Activated effector memory CD4-positive, alpha-beta T cell treated with Interleukin-2 at 50 U/mL for 16 hours (primary cell): ENCODE measurements around the gene RBPJ.
"Not testable (repeated sequence)": the region's sequence is repeated elsewhere in the genome, so short reads cannot be mapped to it uniquely, and the experiment has no call there.

Experiments used
- DNase-seq: peaks from one replicate; pipeline ENCODE4 v3.0.0-alpha.2; 2020

The RBPJ gene

DNA sequence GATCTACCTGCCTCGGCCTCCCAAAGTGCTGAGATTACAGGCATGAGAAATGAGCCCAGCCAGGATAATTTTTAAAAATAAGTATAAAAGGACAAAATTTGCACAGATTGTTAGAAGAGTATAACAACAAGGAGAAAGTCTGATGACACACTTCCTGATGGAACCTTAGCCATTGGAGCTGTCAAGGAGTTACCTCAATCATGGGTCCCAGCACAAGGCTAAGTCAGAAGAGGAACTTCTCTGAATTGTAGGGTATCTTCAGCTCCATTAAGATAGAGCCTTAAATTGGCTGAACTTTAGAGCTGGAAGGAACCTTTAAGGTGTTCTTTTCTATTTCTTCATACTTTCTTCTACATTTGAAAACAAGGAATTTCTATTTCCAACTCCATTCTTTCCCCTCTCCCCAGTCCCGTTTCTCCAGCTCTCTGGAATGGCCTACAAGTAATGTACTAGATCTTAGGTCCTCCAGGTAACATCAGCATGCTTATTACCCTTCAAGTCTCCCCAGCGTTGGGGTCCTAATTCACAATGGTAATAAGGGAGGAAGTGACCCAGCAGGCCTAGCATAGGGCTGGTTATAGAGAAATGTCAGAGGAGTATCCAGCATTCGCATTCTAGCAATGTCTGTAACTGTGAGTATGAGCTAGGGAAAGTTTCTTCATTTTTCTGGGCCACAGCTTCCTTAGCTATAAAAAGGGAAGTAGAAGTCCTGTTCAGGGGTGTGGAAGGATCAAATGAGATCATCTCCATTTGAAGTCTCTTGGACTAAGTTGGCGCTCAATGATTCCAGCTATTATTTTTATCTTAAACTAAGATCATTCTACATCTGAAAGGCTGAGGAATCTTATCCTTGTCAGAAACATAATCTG lies 18.5 kb upstream of the RBPJ start:
- DNase-seq: no peak

DNA sequence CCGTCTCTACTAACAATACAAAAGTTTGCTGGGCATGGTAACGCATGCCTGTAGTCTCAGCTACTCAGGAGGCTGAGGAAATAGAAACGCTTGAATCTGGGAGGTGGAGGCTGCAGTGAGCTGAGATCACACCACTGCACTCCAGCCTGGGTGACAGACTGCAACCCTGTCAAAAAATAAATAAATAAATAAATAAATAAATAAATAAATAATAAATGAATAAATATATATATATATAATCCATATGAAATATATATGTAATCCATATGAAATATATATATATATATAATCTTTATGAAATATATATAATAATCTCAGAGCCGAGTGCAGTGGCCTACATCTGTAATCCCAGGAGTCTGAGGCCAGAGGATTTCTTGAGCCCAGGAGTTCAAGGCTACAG lies 17.8 kb upstream of the RBPJ start:
- DNase-seq: no peak

DNA sequence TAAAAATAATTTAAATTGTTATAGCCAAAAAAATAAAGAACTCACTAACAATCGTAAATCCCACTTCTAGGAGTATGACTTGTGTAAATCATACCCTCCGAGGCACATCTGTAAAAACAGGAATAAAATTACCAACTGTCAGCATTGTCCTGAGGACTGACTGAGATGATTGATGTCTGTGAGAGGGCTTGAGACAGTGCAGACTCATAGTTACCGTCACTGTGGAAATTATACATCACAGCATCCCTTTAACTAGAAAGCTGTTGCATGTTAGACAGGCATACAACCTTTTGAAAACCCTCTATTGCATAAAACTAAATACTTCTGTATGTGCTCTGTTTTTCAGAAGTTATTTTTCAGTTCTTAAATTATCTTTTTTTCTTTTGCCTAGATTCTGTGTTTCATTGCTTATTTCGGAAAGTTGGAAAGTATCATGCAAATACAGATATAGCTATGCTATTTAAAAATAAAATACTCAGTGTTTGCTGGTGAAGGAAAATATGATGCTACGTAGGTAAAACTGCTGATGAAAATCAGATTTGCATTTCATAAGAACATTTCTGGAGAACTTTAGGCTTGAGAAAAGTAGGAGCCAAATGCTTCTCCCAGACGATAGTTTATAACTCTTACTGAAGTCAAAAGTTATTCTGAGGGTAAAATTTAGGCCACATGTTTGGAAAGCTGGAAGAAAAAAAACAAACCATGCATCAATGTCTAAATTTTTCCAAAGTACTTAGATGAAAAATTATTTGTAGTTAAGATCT lies 13.6 kb upstream of the RBPJ start:
- no peak for DNase-seq

DNA sequence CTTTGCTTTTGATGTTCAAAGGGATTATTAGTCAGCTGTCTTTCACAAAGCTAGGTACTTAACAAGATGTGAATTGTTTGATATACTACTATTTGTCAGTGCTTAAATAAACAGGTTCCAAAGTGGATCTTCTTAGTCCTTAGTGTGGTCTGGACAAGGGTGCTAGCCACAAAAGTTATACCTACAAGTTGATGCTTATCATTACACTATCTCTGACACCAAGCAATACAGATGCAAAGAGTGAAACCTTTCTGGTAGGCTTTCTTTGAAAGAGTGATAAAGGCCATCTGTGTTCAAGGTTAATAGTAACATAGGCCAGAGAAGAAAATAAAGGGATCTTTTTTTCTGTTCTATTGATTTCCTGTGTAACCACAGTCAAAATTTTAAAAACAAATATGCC lies 12.2 kb upstream of the RBPJ start:
- DNase-seq: no peak

DNA sequence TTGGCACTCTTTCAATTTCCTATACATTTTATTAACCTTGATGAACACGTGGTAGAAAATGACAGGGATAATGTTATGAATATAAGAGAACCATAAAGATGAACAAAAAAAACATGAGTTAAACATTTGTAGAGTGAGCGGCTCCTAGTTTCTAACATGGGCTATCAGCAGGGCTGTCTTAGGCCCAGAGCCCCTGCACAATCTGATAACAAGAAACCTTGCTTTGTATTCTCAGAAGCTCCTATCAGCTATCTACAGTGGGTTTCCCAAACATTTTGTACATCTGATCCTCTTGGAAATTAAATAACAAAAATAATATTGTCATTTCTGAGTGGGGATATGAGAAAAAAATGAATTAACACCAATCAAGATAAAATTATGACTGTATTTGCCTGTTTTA lies 10.6 kb upstream of the RBPJ start:
- no peak for DNase-seq

DNA sequence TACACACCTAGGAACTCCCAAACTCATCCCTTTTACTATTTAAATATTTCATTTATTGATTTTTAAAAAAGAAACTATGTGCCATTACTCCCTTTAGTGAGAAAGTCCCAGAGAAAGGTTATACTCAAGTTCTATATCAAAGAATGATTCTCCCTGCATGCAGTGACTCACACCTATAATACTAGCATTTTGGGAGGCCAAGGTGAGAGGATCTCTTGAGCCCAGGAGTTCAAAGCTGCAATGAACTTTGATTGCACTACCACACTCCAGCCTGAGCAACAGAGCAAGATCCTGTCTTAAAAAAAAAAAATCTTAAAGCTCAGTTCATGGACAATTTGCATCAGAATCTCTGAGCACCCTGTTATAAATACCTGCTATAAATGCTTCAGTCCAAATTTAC lies 9.2 kb upstream of the RBPJ start:
- no peak for DNase-seq

DNA sequence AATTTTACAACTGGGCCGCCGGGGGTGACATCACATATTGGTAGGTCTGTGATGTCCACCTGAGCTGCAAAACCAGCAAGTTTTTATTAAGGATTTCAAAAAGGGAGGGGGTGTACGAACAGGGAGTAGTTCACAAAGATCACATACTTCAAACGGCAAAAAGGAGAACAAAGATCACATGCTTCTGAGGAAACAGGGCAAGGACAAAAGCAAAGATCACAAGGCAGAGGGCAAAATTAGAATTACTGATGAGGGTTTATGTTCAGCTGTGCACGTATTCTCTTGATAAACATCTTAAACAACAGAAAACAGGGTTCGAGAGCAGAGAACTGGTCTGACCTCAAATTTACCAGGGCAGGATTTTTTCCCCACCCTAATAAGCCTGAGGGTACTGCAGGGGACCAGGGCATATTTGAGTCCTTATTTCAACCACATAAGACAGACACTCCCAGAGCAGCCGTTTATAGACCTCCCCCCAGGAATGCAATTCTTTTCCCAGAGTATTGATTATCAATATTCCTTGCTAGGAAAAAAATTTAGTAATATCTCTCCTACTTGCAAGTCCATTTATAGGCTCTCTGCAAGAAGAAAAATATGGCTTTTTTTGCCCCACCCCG lies 5.4 kb upstream of the RBPJ start:
- not testable (repeated sequence) for DNase-seq

DNA sequence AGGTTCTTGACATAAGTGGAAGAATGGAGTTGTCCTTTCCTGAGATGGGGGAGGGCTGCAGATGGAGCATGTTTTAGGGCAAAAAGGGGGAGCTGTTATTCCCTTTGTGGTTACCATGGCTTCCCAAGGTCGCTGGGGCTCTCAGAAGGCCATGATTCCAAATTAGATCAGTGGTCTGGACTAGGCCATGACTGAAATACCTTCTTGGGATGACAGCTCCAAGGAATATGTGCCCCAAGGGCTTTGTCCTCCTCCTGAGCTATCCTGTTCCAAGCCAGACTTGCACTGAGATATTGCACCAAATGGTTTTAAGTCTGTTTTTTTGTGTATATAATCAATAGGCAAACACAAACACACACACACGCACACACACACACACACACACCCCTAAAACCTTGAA lies 3.0 kb upstream of the RBPJ start:
- no peak for DNase-seq

DNA sequence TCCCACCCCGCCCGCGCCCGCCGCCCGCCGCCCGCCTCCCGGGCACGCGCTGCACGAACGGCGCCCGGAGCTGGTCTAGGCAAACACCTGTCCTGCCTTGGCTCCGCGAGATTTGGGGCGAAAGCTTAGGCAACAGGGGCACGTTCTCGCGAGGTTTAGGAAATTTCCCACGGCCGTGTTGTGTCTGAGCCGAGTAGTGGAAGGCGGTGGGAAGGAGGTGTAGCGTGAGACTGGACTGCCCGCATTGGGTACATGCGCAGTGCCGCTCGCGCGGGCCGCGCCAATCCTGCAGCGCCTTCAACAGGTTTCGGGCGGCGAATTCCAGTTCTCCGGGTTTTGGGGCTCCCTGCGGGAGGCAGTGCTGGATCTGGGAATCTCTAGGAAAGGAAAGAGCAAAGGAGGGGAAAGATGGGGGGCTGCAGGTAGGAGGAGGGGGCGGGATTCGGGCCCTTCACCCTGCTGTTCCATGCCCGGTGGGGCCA lies 1.3 kb upstream of the RBPJ start:
- peak; percentile 97 for DNase-seq

DNA sequence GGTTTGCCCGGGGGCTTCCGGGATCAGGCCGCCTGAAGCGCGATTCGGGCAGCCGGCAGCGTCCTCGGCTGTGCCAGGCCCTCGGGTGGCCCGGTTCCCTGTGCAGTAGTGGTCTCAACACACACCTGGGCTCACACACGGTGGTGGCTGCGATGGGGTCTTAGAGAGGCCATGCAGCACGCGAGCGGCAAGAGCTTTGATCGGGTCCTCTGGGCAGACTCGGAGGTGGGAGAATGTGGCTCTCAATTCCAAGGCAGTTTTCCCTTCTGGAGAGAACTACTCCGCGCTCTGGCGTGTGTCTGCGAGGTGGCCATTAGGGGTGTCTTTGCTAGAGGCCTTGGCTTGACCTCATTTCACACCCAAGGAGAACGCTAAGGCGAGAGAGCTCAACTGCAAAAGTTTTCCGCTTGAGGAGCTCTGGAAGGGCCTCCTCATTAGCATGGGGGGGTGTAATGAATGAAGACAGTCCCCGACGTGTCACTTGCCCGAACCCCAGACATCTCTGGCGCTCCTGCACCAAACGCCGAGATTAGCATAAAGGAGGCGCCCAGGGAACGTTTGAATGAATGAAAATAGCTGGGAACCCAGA lies 771 bp upstream of the RBPJ start:
- DNase-seq: no peak

DNA sequence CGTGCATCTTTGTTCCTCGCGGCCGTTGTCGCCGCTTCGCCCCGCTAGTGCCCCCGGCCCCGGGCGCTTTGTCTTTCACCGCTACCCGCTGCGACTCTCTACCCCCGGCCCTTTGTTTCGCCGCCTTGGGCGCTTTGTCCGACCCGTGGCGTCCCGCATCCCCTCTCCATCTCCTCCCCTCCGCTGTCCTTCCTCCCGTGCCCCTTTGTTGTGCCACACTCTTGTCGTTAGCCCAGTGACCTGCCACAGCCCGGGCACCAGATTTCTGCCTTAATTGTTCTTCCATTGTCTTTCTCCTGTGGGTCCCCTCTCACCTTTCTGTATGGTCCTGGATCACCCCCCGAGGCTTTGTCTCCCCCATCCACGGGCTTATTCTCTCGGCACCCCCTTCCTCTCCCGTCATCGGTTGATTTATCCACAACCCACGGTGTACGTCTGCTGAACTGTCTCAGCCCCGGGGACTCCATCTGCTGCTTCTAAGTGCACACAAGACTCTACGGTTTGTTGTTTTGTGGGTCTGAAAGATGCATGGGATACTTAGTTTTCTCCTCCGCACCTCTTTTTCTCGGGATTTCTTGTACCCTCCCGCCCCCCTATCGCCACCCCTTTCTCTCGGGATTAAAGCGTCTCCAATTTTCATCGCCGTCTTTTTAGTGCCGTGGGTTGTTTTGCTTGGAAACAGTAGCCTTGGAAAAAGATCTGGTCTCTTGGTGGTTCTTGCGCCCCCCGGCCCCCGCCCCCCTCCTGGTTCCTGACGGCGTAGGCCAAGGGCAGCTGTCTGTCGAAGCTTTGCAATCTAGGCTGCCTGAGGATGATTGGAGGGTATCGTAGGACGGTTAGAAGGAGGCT lies 783 bp downstream of the RBPJ start:
- peak; percentile 12 for DNase-seq

DNA sequence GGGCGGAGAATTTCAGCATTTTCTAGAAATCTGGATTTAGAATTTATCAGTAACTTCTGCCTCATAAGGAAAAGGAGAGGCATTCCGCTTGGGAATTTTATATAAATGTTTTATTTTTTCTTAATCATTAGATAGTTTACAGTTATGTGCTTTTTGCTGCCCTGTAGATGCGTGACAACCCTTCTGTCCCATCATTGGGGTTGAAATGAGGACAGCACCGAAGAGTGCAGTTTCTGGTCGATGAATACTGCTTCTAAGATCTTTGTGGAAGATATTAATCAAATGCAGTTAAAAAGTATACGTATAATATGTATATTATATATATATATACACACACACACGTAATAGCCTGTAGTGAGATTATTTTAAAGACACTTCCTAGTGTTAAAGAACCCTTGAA lies 1.5 kb downstream of the RBPJ start:
- DNase-seq: no peak

DNA sequence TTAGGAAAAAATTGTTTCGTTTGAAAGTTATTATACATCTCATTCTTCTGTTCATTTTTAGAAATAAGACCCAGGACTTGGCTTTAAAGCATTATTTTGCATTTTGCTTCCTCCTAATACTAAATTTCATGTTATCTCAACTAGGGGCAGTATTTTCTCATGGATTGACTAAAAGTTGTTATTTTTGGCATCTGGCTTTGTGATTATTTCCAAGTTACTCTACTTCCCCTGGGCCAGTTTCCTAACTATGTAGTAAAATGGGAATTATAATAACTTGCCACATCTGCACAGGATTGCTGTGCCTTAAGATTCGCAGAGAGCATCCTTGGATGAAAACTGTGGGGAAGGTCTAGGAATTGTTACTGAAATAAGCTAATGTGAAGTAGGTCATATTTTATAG lies 3.0 kb downstream of the RBPJ start:
- DNase-seq: no peak

DNA sequence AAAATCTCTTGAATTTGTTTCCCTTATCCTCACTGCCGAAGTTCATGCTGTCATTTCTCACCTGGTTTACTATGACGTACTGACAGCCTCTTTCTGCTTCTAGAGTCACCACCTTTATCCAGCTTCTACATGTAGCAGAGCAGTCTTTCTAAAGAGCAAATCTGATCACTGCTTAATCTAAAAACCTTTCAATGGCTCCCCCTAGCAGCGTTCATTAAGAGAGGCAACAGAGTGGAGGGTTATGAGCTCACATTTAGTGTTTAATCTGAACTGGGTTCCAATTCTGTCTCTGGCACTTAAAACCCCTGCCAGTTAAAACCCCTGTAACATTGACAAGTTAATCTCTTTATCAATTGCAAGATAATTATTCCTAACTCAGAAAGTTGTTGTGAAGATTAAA lies 4.4 kb downstream of the RBPJ start:
- DNase-seq: no peak

DNA sequence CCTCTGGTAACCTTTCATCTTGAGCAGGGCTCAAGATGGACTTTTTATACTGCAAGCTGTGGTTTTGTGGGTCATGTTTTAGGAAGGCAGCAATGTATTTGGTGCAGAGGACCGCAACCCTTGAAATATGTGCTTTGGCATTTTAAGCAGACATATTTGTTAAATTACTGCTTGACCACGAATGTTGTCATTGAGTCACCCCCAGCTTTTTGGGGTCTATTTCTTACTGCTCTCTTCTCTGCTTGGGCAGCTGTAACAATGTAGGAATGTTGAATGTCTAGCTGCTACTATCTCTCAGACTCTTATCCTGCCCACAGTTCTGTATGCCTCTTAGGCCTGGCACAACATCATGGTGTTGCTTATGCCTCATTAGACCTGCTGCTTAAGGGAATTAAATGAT lies 6.0 kb downstream of the RBPJ start:
- no peak for DNase-seq

DNA sequence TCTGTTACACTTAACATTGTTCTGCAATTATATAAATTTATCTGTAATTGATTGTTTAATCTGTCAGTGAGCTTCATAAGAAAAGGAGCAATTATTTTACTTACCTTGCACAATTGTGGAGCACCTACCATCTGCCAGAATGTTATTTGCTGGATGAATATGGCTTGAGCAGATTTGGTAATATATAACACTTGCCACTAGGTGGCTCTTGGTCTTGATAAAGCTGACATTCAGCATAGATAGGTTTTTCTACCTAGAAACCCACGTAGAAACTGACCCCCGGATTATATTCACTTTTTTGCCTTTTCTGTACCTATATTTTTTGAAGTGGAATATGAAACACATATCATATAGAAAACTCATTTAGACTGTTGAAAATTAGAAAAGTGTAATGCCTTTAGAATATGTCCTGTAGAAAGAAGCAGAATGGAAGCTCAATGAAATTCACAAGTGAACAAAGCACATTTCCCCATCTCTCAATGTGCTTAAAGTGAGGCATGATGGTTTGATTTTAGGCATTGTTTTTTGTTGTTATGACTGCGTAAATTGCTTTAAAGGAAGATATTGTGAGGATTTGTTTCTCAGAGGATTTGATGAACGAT lies 9.5 kb downstream of the RBPJ start:
- DNase-seq: no peak

DNA sequence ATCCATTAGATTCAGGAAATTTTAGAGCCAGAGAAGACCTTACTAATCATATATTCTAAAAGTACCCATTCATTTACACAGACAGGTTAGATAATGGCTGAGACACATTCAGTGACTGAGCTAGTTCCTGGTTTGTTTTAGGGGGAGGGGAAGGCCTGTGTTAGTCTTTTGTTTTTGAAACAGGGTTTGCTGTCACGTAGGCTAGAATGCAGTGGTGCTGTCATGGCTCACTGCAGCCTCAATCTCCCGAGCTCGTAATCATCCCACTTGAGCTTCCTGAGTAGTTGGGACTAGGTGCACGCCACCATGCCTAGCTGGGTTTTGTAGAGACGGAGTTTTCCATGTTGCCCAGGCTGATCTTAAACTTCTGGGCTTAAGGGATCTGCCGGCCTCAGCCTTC lies 10.1 kb downstream of the RBPJ start:
- no peak for DNase-seq

DNA sequence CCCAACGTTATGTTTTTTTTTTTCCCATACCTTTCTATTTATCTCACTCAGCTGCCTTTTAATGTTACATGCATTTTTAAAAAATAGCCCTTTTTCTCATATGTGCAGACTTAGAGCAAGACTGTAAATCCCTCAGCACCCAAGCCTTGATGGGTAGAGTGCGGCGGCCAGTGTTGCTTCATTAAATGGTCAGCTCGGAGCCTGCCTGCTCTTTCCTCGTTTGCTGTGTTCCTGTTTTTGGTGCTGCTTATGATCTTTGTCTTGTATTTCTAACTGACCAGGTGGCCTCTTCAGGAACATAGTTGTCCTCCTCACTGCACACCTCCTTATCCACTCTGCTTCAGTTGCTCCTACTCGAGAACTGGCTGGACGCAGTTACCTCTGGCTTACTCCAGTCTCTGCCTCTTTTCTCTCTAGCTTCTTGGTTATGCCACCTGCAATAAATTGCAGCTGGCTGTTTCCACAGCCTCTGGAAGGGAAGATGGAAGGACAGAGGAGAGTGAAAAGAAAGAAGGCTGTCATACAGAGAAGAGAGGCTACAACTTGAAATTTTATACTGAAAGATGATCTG lies 10.7 kb downstream of the RBPJ start:
- no peak for DNase-seq

DNA sequence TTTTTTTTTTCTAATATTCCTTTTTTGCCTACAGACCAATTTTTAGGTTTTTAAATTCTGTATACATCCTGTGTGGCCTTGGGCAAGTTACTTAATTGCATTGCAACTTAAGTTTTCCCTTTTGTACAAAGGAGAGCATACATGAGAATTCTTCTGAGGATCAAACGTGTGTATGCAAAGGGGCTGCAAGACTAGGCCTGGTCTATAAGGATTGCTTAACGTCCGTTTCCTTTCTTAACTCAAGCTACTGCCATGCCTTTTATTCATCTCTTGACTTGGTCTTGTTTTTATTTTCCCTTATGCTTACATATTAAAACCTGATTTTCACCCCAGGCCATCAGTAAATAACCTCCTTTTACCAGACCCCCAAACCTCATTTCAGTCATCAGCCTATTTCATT lies 13.6 kb downstream of the RBPJ start:
- no peak for DNase-seq

DNA sequence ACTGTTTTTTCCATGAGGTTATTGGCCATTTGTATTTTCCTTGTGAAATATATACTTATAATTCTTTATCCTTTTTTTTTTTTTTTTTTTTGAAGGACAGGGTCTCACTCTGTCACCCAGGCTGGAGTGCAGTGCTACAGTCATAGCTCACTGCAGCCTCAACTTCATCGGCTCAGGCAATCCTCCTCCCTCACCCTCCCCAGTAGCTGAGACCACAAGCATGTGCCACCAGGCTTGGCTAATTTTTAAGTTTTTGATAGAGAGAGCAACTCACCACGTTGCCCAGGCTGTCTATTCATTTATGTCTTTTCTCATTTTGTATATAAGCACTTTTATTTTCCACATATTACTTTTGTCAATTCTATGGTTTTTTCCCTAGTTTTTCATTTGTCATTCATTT lies 16.8 kb downstream of the RBPJ start:
- no peak for DNase-seq

DNA sequence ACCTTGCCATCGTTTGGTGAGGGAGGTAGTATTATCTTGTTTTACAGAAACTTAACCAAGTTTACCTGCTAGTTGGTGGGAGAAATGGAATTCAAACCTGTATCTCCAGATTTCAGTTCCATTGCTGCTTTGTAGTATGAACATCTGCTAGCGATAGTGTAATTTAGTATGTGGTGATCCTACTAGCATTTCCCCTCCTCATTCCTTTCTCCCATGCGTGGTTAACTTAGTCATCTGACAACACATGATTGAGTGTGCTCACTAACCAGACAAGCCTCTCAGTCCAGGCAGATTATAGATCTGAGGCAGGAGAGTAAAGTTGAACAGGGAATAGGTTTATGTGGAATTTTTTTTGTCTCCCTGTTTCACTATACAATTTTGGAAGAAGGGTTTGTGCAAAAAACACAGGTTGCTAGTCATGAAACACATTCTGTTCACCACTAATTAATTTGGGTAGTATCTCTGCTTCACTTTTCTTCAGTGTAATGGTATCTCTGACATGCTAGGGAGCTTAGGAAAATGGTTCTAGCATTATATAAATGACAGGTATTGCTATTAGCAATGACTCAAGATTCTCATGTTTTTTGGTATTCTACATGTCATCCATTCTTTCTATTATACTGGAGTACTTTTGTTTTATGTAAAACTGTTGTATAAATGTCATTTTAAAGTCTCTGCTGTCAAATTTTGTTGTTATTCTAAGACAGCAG lies 21.7 kb downstream of the RBPJ start:
- DNase-seq: no peak
